ENCODE data around the gene AP2B1. TPM values are rescaled to one million over a fixed set of nuclear protein-coding genes. Genes with fewer than 3 reads are reported as not detected.

AP2B1 gene
- total RNA-seq, 2 donors from 2014 or later: 44.5 to 68.3 TPM

GRCh38 chr17:35618628-35619027 is 31.5 kb downstream of the AP2B1 start:
- H3K27me3 ChIP-seq (replicated peaks; ENCODE audit: insufficient read depth): no peaks in the 10 kb centered on the region
- no peak overlapping the region for H3K4me3 ChIP-seq
- DNase-seq (ENCODE audit: low spot score) (no peak), ATAC-seq (ENCODE audit: insufficient number of reproducible peaks, low FRiP score, low read depth) (no peak)
- TF ChIP-seq CTCF (IDR thresholded peaks at IDR 0.05): no peak
- H3K27ac ChIP-seq: no peak overlapping the region
- no peaks in the 10 kb centered on the region for H3K36me3 ChIP-seq
- no peaks in the 10 kb centered on the region for H3K4me1 ChIP-seq (ENCODE audit: control insufficient read depth in 1 of 2, low read depth in 2 of 2)
- H3K9me3 ChIP-seq: no peaks in the 10 kb centered on the region

GRCh38 chr17:35621768-35622167 is 34.6 kb downstream of the AP2B1 start:
- no peak overlapping the region for H3K4me3 ChIP-seq
- no peak overlapping the region for H3K27ac ChIP-seq
- H3K27me3 ChIP-seq (replicated peaks; ENCODE audit: insufficient read depth): no peaks in the 10 kb centered on the region
- no peak for TF ChIP-seq CTCF (IDR thresholded peaks at IDR 0.05)
- H3K9me3 ChIP-seq: no peaks in the 10 kb centered on the region
- DNase-seq (ENCODE audit: low spot score) (no peak), ATAC-seq (ENCODE audit: insufficient number of reproducible peaks, low FRiP score, low read depth) (no peak)
- peaks cover 17% of the 10 kb centered on the region for H3K36me3 ChIP-seq
- H3K4me1 ChIP-seq (ENCODE audit: control insufficient read depth in 1 of 2, low read depth in 2 of 2): no peaks in the 10 kb centered on the region

GRCh38 chr17:35627417-35627816 is 40.3 kb downstream of the AP2B1 start:
- no peak for ATAC-seq (ENCODE audit: insufficient number of reproducible peaks, low FRiP score, low read depth)
- no peak overlapping the region for H3K4me3 ChIP-seq
- H3K4me1 ChIP-seq (ENCODE audit: control insufficient read depth in 1 of 2, low read depth in 2 of 2): no peaks in the 10 kb centered on the region
- H3K27ac ChIP-seq: no peak overlapping the region
- H3K27me3 ChIP-seq (replicated peaks; ENCODE audit: insufficient read depth): no peaks in the 10 kb centered on the region
- no peak for DNase-seq (ENCODE audit: low spot score)
- no peaks in the 10 kb centered on the region for H3K9me3 ChIP-seq
- no peak for TF ChIP-seq CTCF (IDR thresholded peaks at IDR 0.05)
- H3K36me3 ChIP-seq: peaks cover 34% of the 10 kb centered on the region

- H3K36me3 ChIP-seq: peaks cover 35% of the 10 kb centered on the region
- ATAC-seq (ENCODE audit: insufficient number of reproducible peaks, low FRiP score, low read depth): no peak
Observed at GRCh38 chr17:35630530-35631148, 43.5 kb downstream of the AP2B1 start.

GRCh38 chr17:35641032-35641431 is 53.9 kb downstream of the AP2B1 start:
- Histone ChIP-seq H3K36me3 (peaks cover 57% of the 10 kb centered on the region), H3K27me3 (replicated peaks; ENCODE audit: insufficient read depth) (no peaks in the 10 kb centered on the region), H3K9me3 (no peaks in the 10 kb centered on the region), H3K27ac (no peak overlapping the region), H3K4me3 (no peak overlapping the region), H3K4me1 (ENCODE audit: control insufficient read depth in 1 of 2, low read depth in 2 of 2) (no peaks in the 10 kb centered on the region)
- TF ChIP-seq CTCF (IDR thresholded peaks at IDR 0.05): no peak
- DNase-seq (ENCODE audit: low spot score) (no peak), ATAC-seq (ENCODE audit: insufficient number of reproducible peaks, low FRiP score, low read depth) (no peak)

More at GRCh38 chr17:35630530-35631148, 43.5 kb downstream of the AP2B1 start:
- no peak for DNase-seq (ENCODE audit: low spot score)
- Histone ChIP-seq H3K4me3 (no peak overlapping the region), H3K9me3 (no peaks in the 10 kb centered on the region), H3K27me3 (replicated peaks; ENCODE audit: insufficient read depth) (no peaks in the 10 kb centered on the region), H3K4me1 (ENCODE audit: control insufficient read depth in 1 of 2, low read depth in 2 of 2) (no peaks in the 10 kb centered on the region), H3K27ac (no peak overlapping the region)
- TF ChIP-seq CTCF (IDR thresholded peaks at IDR 0.05): no peak

Measured in thoracic aorta (tissue), 2 donors.